Measurements from ENCODE around the gene ACSL1. TPM values are rescaled to one million over a fixed set of nuclear protein-coding genes. Genes with fewer than 3 reads are reported as not detected.

ACSL1 gene
- total and polyA plus RNA-seq, 2 donors (not counting 3 experiments of a cell fraction or from before 2014, with no cell fraction given) = 7.3 to 17.7 TPM

DNA sequence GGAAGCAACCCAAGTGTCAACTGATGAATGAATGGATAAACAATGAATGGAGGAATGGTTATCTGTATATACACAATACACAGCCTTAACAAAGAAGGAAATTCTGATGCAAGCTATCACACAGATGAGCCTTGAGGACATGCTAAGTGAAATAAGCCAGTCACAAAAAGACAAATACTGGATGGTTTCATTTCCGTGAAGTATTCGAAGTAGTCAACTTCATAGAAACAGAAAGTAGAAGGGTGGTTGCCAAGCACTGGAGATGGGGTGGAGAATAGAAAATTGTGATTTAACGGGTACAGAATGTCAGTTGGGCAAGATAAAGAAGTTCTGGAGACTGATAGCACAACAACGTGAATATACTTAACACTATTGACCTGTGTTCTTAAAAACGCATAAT lies 120.1 kb downstream of the ACSL1 start:
- Histone ChIP-seq H3K27ac (ENCODE audit: insufficient read depth, low read depth, low read length) (no peak overlapping the region), H3K9ac (replicated peaks; ENCODE audit: extremely low read depth, insufficient read depth, low read length) (no peak overlapping the region), H3K9me3 (replicated peaks; ENCODE audit: control insufficient read depth, insufficient read depth, low read length) (no peaks in the 10 kb centered on the region), H3K4me2 (ENCODE audit: insufficient read depth, low read length) (no peak overlapping the region), H3K36me3 (ENCODE audit: control insufficient read depth in 2 of 2, extremely low read depth in 1 of 2, insufficient read depth in 2 of 2, low read length in 2 of 2) (no peaks in the 10 kb centered on the region), H3K9me1 (replicated peaks; ENCODE audit: control insufficient read depth, extremely low read depth, insufficient read depth, low read length) (no peaks in the 10 kb centered on the region), H4K20me1 (replicated peaks; ENCODE audit: control insufficient read depth, extremely low read depth, insufficient read depth, low read length) (no peaks in the 10 kb centered on the region), H3K4me1 (ENCODE audit: control insufficient read depth, extremely low read depth, insufficient read depth, low read length) (no peaks in the 10 kb centered on the region), H3K4me3 (replicated peaks in 1 of 3; ENCODE audit: insufficient read depth in 1 of 3, low read depth in 1 of 3, low read length in 3 of 3) (no peak overlapping the region), H3K79me2 (ENCODE audit: control insufficient read depth, insufficient read depth, low read length) (no peaks in the 10 kb centered on the region), H2AFZ (ENCODE audit: low read depth, low read length) (no peak overlapping the region), H3K27me3 (ENCODE audit: control insufficient read depth in 2 of 2, insufficient read depth in 2 of 2, low read length in 2 of 2) (no peaks in the 10 kb centered on the region)
- dilution Hi-C loops (cut with MboI; ENCODE audit: extremely low pct_ligation_motif_present, low sequenced_read_pairs) (no loop called here), intact Hi-C loops (cut with micrococcal nuclease) (no loop called here)
- TF ChIP-seq MYC (IDR thresholded peaks at IDR 0.05; ENCODE audit: low read depth, low read length) (no peak), EZH2 (IDR thresholded peaks at IDR 0.05; ENCODE audit: borderline replicate concordance, low read depth, low read length, severe bottlenecking) (no peak), GATA2 (IDR thresholded peaks at IDR 0.05; ENCODE audit: insufficient read depth, insufficient read length, low read depth, low read length) (no peak), POLR2AphosphoS5 (IDR thresholded peaks at IDR 0.05; ENCODE audit: insufficient read depth, low read depth, low read length) (no peak), JUN (IDR thresholded peaks at IDR 0.05; ENCODE audit: borderline replicate concordance, insufficient read depth, insufficient read length, low read depth) (no peak)
- TF ChIP-seq, protein P1, sequence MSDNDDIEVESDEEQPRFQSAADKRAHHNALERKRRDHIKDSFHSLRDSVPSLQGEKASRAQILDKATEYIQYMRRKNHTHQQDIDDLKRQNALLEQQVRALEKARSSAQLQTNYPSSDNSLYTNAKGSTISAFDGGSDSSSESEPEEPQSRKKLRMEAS (IDR thresholded peaks at IDR 0.05; ENCODE audit: insufficient read depth, insufficient read length) = no peak
- FAIRE-seq (no peak), DNase-seq (ENCODE audit: low read depth, low spot score) (no peak)
- POLR2A ChIA-PET = no interaction called here
- no TSS peak for BruUV-seq (replicated peaks)
- CTCF ChIA-PET = interaction anchor here (1.6 kb wide), 1 partner anchor 14 kb away, joined by 3 read pairs; no protein-coding TSS in a partner anchor

Small RNA genes within 50 kb of the gene (microRNA-seq; reads per million reads assigned to microRNA genes)
- gene MIR3945 (ENCODE audit: borderline number of aligned reads, borderline replicate concordance) = not detected

Small RNA genes within 50 kb of the gene (small RNA-seq; reads per million reads assigned to genes)
- not detected for gene MIR3945 (ENCODE audit: insufficient read depth, insufficient read length, low read depth, low replicate concordance)

Other genes with a start within 250 kb of the ACSL1 start
- 54.5 and 66.1 TPM in 2 replicates for gene CASP3, start 176.5 kb downstream of the ACSL1 start, total RNA-seq
- 17.9 and 26.0 TPM in 2 replicates for gene CASP3, start 176.5 kb downstream of the ACSL1 start, polyA plus RNA-seq
- gene PRIMPOL, start 176.2 kb downstream of the ACSL1 start, total RNA-seq = 11.1 and 13.6 TPM in 2 replicates
- gene PRIMPOL, start 176.2 kb downstream of the ACSL1 start, polyA plus RNA-seq = 3.6 and 5.9 TPM in 2 replicates
- gene CENPU, start 91.9 kb downstream of the ACSL1 start, total RNA-seq = 35.6 and 37.9 TPM in 2 replicates
- 5.2 and 7.0 TPM in 2 replicates for gene CENPU, start 91.9 kb downstream of the ACSL1 start, polyA plus RNA-seq
- not detected in 2 replicates for gene HELT, start 192.5 kb upstream of the ACSL1 start, total RNA-seq
- not detected in 2 replicates for gene HELT, start 192.5 kb upstream of the ACSL1 start, polyA plus RNA-seq

Measured in endothelial cell of umbilical vein (primary cell).